Ramos (cell line): ENCODE data around the gene EXOG.

Experiments
- in situ Hi-C: fragments of 300-500 bp; cut with MboI; formaldehyde crosslinking; loops from one replicate; pipeline ENCODE4 v1.14.3; 2022; ENCODE audit warnings: low sequenced_read_pairs; ENCODE audit not compliant: unreplicated experiment

Gene EXOG

GRCh38 chr3:38538773-38539353 is 42.7 kb downstream of the EXOG start:
- in situ Hi-C loops: no loop called here

GRCh38 chr3:38541806-38542205 is 45.7 kb downstream of the EXOG start:
- in situ Hi-C loops: no loop called here

GRCh38 chr3:38542401-38543298 is 46.5 kb downstream of the EXOG start:
- in situ Hi-C loops: no loop called here

- in situ Hi-C loops: no loop called here
Measured at GRCh38 chr3:38543586-38543985, 47.4 kb downstream of the EXOG start.

- in situ Hi-C loops: no loop called here
Measured at GRCh38 chr3:38544926-38545325, 48.8 kb downstream of the EXOG start.

- in situ Hi-C loops: no loop called here
Measured at GRCh38 chr3:38545550-38545949, 49.4 kb downstream of the EXOG start.

GRCh38 chr3:38545983-38546382 is 49.8 kb downstream of the EXOG start:
- in situ Hi-C loops: no loop called here

- in situ Hi-C loops: no loop called here
Measured at GRCh38 chr3:38548154-38548931, 52.2 kb downstream of the EXOG start.

- in situ Hi-C loops: no loop called here
Measured at GRCh38 chr3:38549082-38549481, 52.9 kb downstream of the EXOG start.

GRCh38 chr3:38549486-38549885 is 53.3 kb downstream of the EXOG start:
- in situ Hi-C loops: no loop called here

- in situ Hi-C loops: no loop called here
Measured at GRCh38 chr3:38549957-38550840, 54.1 kb downstream of the EXOG start.

- in situ Hi-C loops: no loop called here
Measured at GRCh38 chr3:38551026-38551832, 55.1 kb downstream of the EXOG start.

GRCh38 chr3:38552364-38552763 is 56.2 kb downstream of the EXOG start:
- in situ Hi-C loops: no loop called here

- in situ Hi-C loops: no loop called here
Measured at GRCh38 chr3:38553071-38553470, 56.9 kb downstream of the EXOG start.

GRCh38 chr3:38554127-38554827 is 58.1 kb downstream of the EXOG start:
- in situ Hi-C loops: no loop called here

- in situ Hi-C loops: no loop called here
Measured at GRCh38 chr3:38555149-38555840, 59.2 kb downstream of the EXOG start.

- in situ Hi-C loops: no loop called here
Measured at GRCh38 chr3:38555926-38556325, 59.8 kb downstream of the EXOG start.
